ENCODE results near the gene ATCAY.
A peak's percentile ranks its signal among the peaks of the same experiment; 100 is the strongest.

ATCAY gene, protein sequence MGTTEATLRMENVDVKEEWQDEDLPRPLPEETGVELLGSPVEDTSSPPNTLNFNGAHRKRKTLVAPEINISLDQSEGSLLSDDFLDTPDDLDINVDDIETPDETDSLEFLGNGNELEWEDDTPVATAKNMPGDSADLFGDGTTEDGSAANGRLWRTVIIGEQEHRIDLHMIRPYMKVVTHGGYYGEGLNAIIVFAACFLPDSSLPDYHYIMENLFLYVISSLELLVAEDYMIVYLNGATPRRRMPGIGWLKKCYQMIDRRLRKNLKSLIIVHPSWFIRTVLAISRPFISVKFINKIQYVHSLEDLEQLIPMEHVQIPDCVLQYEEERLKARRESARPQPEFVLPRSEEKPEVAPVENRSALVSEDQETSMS

DNA sequence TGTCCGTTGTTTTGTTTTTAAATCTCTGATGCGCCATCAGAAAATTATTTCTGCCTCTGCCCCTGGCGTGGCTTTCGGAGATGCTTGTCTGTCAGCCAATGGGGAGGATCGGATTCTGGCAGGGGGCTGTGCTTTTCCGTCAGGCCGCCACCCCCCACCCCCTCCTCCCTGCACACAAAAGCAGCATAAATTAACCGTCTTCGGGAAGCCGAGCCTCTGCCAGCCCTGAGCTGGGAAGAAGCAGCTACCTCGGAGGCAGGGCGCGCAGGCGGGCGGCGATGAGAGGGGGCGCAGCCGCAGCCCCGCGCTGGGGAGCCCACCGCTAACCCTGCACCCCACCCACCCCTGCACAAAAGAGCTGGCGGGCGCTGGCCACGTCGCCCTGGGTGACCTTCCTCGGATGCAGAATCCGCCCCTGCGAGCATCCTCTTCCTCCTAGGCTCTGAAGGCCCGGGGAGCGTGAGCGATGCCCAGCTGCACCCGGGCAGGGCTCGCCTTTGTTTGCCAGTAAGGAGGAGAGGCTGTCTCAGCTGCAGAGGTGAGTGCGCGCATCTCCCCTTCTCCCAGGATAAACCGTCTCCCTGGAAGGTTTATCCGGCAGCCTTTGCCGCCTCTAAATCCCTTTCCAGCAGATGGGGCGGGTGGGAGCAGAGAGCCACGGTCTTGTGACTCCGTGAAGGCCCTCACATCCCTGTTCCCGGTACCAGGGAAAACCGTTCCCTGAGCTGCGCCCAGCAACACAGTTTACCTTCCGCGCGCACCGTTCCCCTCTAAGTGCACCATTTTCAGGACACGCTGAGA, at the start of gene ATCAY:
TSS of gene ATCAY (plus strand) at position 215 of the 801 bp plus-strand sequence. CDS start 5,083 bp downstream, outside the sequence.
- ATAC-seq (no peak), DNase-seq (no peak)

DNA sequence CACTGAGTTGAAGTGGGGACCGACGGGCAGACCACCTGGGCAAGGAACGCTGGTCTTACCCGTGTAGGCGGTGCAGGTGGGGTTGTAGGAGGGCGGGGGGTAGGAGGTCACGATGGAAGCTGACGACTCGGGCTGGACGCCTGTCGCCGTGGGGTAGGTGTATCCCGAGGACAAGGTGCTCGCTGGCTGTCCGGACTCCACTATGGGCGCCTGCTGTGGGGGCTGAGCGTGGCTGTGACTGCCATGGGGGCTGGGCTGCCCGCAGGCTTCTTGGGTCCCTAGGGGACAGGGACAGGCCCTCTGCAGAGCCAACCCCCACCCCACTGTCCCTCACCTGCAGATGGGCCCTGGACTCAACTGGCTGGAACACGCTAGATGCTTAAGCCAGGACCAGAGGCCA, 48.9 kb upstream of the ATCAY start:
- DNase-seq (no peak), ATAC-seq (no peak)

DNA sequence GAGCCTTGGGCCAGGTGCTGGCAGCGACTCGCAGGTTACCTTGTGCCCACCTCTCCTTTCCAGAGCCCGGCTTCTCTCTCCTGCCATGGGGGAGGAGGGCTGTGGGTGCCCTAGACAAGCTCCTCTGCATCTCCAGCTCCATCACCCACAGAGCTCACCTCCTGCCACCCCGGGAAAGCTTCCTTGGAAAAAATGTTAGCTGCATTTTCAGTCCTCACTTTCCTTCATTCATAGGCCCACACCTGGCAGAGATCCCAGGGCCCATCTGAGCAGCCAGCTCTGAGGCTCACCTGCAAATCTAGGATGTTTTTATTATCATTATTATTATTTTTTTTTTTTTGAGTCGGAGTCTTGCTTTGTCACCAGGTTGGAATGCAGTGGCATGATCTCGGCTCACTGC, 48.5 kb upstream of the ATCAY start:
- DNase-seq (no peak), ATAC-seq (no peak)

DNA sequence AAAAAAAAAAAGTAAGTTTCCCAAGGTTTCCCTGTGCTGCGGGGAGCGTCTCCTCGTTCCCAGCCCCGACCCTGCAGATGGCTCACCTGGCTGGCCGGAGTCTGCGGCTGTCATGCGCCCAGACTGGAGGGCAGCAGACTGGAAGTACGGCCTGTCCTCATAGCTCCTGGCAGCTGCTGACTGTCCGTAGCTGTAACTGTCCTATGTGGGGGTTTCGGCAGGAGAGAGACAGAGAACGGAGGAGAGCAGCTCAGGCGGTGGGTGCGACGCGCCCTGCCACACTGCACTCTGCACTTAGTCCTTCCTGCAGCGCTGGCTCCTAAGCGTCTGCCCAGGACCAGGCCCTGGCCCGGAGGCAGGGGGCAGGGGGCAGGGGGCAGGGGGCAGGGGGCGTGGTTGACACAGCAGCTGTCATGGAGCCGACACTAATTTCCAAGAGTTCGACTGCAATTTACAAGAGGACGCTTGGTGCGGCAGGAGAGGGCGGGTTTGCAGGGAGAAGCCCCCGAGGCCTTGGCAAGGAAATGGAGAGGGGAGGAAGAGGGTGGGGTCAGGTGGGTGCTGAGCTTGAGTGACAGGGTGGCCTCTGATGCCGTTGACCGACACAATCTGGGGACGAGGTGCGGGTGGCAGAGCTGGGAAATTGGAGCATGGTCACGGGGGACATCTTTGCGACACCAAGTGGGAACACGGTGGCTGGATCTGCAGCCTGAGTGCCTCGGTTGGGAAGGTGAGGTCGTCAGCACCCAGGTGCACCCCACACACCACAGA, 46.7 kb upstream of the ATCAY start:
- ATAC-seq (no peak), DNase-seq (no peak)

DNA sequence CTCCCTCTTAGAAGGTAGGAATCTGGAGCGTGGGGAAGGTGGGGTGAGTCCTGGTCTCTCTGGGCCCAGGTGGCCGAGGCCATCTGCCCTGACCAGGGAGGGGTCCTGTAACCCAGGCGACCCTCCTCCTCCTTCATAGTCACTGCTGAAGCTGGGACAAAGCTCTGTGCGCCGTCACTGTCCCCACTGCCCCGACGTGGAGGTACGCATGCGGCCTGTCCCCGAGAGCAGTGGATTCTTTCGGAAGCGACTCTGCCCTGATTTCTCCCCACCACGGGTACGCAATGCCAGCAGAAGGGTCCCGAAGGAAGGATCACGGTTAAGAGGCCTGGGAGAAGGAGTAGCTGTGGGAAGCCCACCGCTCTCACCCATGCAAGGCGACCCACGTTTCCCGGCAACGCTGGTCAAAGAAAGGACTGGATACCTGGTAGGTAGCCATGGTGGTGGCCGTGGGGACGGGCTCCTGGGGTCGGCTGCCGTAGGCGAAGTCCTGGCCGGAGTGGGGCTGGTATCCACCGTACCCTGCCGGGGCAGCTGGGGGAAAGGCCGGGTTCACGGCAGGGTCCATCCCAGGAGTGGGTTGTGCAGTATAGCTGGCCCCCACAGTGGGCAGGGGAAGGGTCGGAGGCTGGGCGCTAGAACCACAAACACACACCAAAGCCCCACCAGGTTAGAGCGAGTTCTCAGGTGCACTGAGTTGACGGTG, 46.0 kb upstream of the ATCAY start:
- DNase-seq = no peak
- no peak for ATAC-seq

DNA sequence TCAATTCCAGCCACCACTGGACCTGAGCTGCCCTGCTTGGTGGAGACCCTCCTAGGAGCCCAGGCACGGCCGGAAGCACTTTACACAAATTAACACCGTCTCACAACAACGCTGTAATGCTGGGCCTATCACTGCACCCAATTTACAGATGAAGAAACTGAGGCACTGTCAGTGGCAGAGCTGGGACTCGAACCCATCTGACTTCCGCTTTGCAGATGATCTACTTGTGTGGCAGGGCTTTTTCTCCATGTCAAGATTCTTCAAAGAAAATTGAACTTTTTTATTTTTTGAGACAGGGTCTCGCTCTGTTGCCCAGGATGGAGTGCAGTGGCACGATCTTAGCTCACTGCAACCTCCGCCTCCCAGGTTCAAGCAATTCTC, 45.4 kb upstream of the ATCAY start:
- no peak for ATAC-seq

DNA sequence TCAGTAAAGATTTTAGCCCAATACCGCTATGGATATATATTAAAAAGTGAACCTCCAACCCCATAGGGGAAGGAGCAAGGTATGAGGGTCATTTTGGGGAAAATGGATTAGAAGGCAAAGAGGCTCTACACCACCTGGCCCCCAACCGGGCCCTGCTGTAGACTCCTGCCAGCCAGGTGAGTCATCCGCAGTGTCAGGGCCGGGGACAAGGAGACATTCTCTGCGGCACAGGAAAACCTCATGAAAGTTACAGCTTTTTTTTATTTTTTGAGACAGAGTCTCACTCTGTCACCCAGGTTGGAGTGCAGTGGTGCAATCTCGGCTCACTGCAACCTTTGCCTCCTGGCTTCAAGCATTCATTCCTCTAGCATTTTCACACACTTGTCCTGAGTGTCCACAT, 43.6 kb upstream of the ATCAY start:
- DNase-seq = no peak
- no peak for ATAC-seq

More for the DNA sequence above, 45.4 kb upstream of the ATCAY start:
- no peak for DNase-seq

DNA sequence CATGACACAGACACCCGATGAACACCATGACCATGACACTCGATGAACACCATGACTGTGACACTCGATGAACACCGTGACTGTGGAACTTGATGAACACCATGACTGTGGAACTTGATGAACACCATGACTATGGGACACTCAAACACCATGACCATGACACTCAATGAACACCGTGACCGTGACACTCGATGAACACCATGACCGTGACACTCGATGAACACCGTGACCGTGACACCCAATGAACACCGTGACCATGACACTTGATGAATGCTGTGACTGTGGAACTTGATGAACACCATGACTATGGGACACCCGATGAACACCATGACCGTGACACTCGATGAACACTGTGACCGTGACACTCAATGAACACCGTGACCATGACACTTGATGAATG, 43.2 kb upstream of the ATCAY start:
- no peak for DNase-seq
- ATAC-seq = no peak

DNA sequence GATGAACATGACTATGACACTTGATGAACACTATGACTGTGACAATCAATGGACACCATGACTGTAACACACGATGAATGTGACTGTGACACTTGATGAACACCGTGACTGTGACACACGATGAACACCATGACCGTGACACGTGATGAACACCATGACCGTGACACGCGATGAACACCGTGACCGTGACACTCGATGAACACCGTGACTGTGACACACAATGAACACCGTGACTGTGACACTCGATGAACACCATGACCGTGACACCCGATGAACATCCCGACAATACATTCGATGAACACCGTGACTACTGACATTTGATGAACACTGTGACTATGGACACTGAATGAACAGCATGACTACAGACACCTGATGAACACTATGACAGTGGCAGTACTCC, 42.6 kb upstream of the ATCAY start:
- ATAC-seq = no peak
- no peak for DNase-seq

DNA sequence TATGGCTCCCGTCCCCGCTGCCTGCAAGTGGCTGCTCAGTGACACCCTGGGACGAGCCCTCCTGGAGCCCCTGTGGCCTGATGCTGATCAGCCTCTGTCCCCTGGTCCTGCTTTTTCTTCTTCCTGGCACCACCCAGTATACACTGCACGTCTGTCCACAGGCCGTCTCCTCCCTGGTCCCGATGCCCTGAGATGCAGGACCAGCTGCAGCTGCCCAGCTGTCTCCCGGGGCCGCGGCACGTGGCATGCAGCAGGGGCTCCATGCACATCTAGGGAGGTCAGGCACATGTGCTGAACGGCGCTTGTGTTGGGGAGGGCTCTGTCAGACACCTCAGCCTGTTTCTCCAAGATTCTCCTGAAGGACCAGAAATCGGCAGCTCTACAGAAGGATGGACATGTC, 41.8 kb upstream of the ATCAY start:
- DNase-seq (no peak), ATAC-seq (no peak)

DNA sequence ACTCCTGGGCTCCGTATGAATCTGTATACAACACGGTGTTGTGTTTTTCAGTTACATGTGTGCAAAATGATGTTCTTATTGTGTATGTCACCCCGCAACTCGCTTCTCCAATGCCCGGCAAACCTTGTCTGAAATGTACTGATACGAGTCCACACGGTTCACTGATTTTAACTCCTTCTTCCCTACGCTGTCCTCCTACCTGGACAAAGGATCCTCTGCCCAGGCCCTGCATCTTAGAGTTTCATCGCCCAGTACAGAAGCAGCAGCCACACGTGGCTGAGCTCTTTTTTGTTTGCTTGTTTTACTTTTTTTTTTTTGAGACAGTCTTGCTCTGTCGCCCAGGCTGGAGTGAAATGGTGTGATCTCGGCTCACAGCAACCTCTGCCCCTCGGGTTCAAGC, 40.5 kb upstream of the ATCAY start:
- DNase-seq (no peak), ATAC-seq (no peak)

DNA sequence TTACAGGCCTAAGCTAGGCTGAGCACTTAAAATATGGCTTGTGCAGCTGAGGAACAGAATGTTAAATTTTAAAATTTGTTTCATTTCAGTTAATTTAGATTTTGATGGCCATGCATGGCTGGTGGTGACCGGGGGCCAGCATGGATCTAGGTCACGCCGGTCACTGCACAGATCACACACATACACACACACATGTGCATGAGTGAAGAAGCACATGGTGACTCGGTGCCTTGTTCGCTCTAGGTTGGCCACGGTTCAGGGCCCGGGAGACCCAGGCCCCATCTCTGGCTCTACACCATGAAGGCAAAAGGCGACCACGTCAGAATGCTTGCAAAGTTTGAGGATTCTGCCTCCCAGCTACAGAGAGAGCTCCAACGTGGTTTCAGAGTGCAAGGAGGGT, 39.7 kb upstream of the ATCAY start:
- ATAC-seq (no peak), DNase-seq (no peak)

DNA sequence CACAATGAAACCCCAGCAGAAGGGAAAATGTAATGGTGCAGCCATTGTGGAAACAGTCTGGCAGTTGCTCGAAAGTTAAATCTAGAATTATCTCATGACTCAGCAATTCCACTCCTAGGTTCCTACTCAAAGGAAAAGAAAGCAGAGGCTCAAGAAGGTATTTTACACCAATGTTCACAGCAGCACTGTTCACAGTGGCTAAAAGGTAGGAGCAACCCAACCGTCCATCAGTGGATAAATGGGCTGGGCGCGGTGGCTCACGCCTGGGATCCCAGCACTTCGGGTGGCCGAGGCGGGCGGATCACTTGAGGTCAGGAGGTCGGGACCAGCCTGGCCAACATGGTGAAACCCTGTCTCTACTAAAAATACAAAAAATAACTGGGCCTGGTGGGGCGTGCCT, 37.5 kb upstream of the ATCAY start:
- DNase-seq = no peak
- ATAC-seq = no peak

DNA sequence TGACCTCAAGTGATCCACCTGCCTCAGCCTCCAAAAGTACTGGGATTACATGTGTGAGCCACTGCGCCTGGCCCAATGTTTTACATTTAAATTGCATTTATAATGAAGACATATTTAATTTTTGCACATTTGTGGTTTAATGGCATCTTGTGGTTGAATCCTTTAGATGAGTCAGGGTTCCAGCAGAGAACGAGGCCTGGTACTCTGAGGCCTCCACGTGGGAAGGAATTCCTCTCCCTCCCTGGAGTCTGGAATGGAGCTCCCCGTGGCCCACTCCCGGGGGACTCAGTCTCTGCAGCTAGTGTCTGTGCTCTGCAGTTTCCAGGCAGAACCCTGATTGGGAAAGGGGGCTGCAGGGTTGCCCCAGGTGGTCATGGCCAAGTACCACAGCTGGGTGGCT, 35.9 kb upstream of the ATCAY start:
- DNase-seq = no peak

DNA sequence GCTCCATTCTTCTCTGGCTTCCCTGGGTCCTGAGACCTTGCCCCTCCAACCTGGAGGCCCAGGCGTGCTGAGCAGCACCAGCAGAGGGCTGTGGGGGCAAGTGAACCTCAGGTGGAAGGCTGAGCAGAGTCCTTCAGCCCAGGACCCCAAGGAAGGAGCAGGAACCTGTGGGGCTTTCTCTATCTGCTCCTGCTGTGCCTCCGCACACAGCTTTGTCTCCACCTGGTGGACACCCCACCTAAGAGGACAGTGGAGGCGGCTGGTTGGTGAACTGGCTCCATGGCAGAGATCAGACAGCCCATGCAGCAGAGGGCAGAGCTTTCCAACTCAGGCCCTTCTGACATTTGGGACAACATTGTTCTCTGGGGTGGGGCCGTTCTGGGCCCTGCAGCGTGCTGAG, 31.4 kb upstream of the ATCAY start:
- ATAC-seq (peak; percentile 23), DNase-seq (peak; percentile 45)

More for the DNA sequence above, 35.9 kb upstream of the ATCAY start:
- no peak for ATAC-seq

DNA sequence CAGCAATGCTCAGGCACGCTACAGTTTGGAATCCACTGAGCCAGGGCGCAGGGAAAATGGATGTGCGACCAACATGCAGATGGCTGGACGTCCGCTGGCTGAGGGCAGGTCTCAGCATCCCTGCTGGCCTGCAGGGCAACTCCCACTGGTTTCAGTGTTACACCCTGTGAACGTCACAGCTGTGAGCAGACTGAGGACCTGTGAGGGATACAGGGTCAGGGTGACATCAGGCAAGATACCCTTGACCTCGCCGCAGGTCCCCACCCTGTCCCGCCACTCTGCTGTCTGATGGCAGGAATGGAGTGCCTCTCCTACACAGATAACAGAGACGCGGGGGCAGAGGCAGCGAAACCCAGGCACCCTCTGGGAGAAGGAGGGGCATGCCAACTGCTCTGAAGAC, 30.7 kb upstream of the ATCAY start:
- ATAC-seq = no peak
- no peak for DNase-seq

DNA sequence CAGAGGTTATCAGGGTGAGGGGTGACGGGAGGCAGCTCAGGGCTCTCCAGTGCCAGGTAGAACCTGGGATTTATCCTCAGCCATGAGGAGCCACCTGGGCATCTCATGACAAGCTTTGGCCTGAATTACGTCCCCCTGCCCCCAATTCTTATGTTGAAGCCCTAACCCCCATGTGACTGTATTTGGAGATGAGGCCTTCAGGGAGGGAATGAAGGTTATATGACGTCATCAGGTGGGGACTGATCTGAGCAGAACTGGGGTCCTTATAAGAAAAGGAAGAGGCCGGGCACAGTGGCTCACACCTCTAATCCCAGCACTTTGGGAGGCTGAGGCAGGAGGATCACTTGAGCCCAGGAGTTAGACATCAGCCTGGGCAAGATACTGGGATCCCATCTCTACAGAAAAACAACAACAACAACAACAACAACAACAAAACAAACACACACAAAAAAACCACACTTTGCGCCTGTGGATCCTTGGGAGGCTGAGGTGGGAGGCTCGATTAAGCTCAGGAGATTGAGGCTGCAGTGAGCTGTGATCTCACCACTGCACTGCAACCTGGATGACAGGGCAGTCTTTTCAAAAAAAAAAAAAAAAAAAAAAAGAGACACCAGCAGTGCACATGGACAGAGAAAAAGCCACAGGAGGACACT, 30.0 kb upstream of the ATCAY start:
- ATAC-seq = no peak

DNA sequence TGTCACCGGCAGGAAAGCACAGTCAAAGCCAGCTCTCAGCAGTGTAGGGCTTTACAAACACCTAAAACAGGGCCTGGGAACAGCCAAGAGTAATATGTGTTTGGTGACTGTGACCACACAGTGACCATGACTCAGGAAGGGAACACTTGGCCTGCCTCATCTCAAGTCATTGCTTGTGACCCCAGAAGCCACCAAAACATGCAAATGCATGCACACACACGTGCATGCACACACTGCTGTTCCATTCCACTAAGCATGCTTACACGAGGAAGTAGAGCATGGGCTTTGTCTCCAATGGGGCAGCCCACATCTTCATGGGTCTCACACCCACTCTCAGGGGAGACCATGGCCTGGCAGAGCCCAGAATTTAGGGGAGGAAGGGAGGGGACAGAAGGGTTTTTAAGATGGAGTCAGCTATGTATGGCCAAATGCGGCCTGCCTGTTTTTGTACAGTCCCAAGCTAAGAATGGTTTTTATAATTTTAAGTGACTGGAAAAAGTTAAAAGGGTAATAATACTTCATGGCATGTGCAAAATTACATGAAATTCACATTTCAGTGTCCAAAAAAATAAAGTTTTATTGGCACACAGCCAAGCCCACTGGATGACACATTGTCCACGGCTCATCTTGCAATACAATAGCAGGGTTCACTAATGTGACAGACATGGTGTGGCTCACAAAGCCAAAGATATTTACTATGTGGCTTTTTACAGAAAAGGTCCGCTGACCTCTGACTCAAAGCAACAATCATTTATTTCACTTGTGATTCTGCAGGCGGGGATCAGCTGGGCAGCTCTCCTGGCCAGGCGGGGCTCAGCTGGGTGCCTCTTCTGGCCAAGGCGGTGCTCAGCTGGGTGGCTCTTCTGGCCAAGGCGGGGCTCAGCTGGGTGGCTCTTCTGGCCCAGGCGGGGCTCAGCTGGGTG, 29.0 kb upstream of the ATCAY start:
- DNase-seq = no peak
- ATAC-seq = no peak

More for the DNA sequence above, 30.0 kb upstream of the ATCAY start:
- no peak for DNase-seq

DNA sequence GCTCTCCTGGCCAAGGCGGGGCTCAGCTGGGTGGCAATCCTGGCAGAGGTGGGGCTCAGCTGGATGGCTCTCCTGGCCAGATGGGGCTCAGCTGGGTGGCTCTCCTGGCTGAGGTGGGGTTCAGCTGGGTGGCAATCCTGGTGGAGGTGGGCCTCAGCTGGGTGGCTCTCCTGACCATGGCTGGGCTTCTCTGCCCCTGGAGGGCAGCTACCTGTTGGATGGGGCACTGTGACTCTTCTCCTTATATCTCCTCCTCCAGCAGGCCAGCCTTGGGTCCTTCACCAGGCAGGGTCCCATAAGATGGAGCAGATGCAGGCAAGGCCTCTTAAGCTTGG, 28.3 kb upstream of the ATCAY start:
- DNase-seq = no peak
- no peak for ATAC-seq

DNA sequence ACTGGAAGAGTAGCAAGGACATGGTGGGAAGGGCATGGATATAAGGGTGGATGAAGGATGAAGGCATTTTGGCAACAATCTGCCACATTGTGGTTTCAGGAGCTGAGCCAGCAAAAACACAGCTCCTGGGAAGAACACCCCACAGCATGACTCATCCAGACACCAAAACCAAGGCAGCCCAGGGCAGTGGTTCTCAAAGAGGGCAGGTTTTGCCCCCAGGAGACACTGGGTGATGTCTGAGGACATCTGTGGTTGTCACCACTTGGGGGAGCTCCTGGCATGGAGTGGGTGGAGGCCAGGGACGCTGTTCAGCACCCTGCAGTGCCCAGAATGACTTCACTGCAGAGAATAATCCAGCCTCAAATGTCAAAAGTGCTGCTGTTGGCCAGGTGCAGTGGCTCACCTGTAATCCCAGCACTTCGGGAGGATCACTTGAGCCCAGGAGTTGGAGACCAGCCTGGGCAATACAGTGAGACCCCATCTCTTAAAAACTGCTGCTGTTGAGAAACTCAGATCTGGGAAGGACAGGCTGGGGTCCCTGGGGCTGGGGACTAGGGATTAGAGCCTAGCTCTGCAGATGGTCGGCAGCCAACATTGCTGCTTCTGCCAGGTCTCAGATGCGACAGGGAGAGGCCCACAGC, 27.8 kb upstream of the ATCAY start:
- DNase-seq = peak; percentile 13
- no peak for ATAC-seq

All from stimulated activated naive CD8-positive, alpha-beta T cell treated with anti-CD3 and anti-CD28 coated beads, Interleukin-15, Interleukin-2, amounts not matched to agents 100 U/mL and 50 U/mL, for 24 hours (primary cell).